AML-193 (cell line): ENCODE results near the gene TRAM1L1.

Experiments used
- DNase-seq, 2 experiments: peaks; one replicate each; lab custom pipeline; 2025; lab: John Stamatoyannopoulos, UW

The TRAM1L1 gene

GRCh38 chr4:117084866-117085701 is at the start of gene TRAM1L1:
Gene TRAM1L1 (minus strand): TSS chr4:117085576. CDS start chr4:117085393, 183 bp downstream.
- DNase-seq = no peak

GRCh38 chr4:117134386-117134785 is 49.0 kb upstream of the TRAM1L1 start:
- DNase-seq = peak; percentile 53 to 62

GRCh38 chr4:117096886-117097285 is 11.5 kb upstream of the TRAM1L1 start:
- no peak for DNase-seq

- no peak for DNase-seq
These were observed 11.1 kb upstream of the TRAM1L1 start for GRCh38 chr4:117096462-117096861.

- no peak for DNase-seq
These were observed 8.2 kb upstream of the TRAM1L1 start for GRCh38 chr4:117093571-117093970.

- no peak for DNase-seq
These were observed 7.6 kb downstream of the TRAM1L1 start for GRCh38 chr4:117077760-117078159.

- DNase-seq = no peak
These were observed 17.3 kb downstream of the TRAM1L1 start for GRCh38 chr4:117068120-117068519.

GRCh38 chr4:117063961-117064696 is 21.2 kb downstream of the TRAM1L1 start:
- DNase-seq = no peak

- no peak for DNase-seq
These were observed 42.4 kb downstream of the TRAM1L1 start for GRCh38 chr4:117042962-117043361.
